Breast epithelium (tissue), 4 donors: ENCODE results near the gene ARHGAP45. TPM values are rescaled to one million over a fixed set of nuclear protein-coding genes. Genes with fewer than 3 reads are reported as not detected.
"Not testable (repeated sequence)": the region's sequence is repeated elsewhere in the genome, so short reads cannot be mapped to it uniquely, and the experiment has no call there.

ENCODE experiments used
- DNase-seq, 2 donors: peaks; one replicate each; pipeline ENCODE4 v3.0.0-alpha.2; 2019; ENCODE audit warnings: low spot score in 2 of 2
- H3K27ac ChIP-seq, 2 donors: fragments of 200-600 bp; sonication (generic) in 1 of 2; one replicate each; pipeline ENCODE4 v1.5.1; 2016 to 2019; ENCODE audit warnings: mild to moderate bottlenecking in 1 of 2
- H3K27me3 ChIP-seq, 2 donors: fragments of 200-600 bp; sonication (generic) in 1 of 2; one replicate each; pipeline versions ENCODE4 v1.5.1 to v1.6.0; 2017 to 2019; ENCODE audit warnings: control low read depth in 1 of 2, mild to moderate bottlenecking in 1 of 2
- H3K36me3 ChIP-seq: fragments of 200-600 bp; one replicate; pipeline ENCODE4 v1.5.1; 2019
- H3K4me1 ChIP-seq, 2 donors: fragments of 200-600 bp; sonication (generic); one replicate each; pipeline ENCODE4 v1.5.1; 2016 to 2019; ENCODE audit warnings: control low read depth in 1 of 2
- H3K4me3 ChIP-seq, 3 donors: fragments of 200-600 bp; sonication (generic); 1 replicate in 2 of 3; 2 replicates in 1 of 3; pipeline ENCODE4 v1.5.1; 2016 to 2019; ENCODE audit warnings: mild to moderate bottlenecking in 3 of 3, moderate library complexity in 2 of 3
- H3K9me3 ChIP-seq, 2 donors: fragments of 200-600 bp; sonication (generic) in 1 of 2; one replicate each; pipeline ENCODE4 v1.5.1; 2016 to 2019; ENCODE audit warnings: control low read depth in 1 of 2
- CTCF ChIP-seq, 3 donors: fragments of 450-650 bp; IDR thresholded peaks; one replicate each; pipeline ENCODE4 v1.5.1; 2016 to 2017; ENCODE audit warnings: antibody characterized with exemption in 3 of 3, mild to moderate bottlenecking in 3 of 3, moderate library complexity in 3 of 3
- POLR2A ChIP-seq: fragments of 450-650 bp; IDR thresholded peaks from one replicate; pipeline ENCODE4 v1.6.1; 2016; ENCODE audit warnings: antibody characterized with exemption, mild to moderate bottlenecking, moderate library complexity
- POLR2AphosphoS5 ChIP-seq, 3 donors: sonication (generic); formaldehyde crosslinking; IDR thresholded peaks; one replicate each; pipeline ENCODE4 v1.6.1; 2017; ENCODE audit warnings: antibody characterized with exemption in 3 of 3
- intact Hi-C: fragments of 100-400 bp; cut with DNase I; formaldehyde crosslinking; loops from one replicate; pipeline ENCODE4 v1.15.1; 2023; ENCODE audit warnings: low total_unique reads
- total RNA-seq, 3 donors: library from RNA; depleted of rRNA; stranded (reverse); fragments of >200 nt; gene quantifications; one replicate each; pipeline ENCODE4 v1.1.0, GENCODE V29; 2016

The ARHGAP45 gene
- total RNA-seq, 3 donors from 2014 or later: 18.7 to 43.2 (median 23.9) TPM

GRCh38 chr19:1123381-1123780, 56.4 kb downstream of the ARHGAP45 start:
- TF ChIP-seq POLR2AphosphoS5 (IDR thresholded peaks at IDR 0.05): no peak
- no peak for TF ChIP-seq CTCF (IDR thresholded peaks at IDR 0.05)
- TF ChIP-seq POLR2A: no peak
- intact Hi-C loops: no loop called here

GRCh38 chr19:1123885-1124677, 57.1 kb downstream of the ARHGAP45 start:
- no peaks in the 10 kb centered on the region for H3K27me3 ChIP-seq
- no peaks in the 10 kb centered on the region for H3K4me1 ChIP-seq
- intact Hi-C loops: no loop called here
- no peak overlapping the region for H3K4me3 ChIP-seq
- no peak for DNase-seq
- TF ChIP-seq POLR2AphosphoS5 (IDR thresholded peaks at IDR 0.05) (no peak), CTCF (IDR thresholded peaks at IDR 0.05) (no peak), POLR2A (no peak)
- no peaks in the 10 kb centered on the region for H3K9me3 ChIP-seq
- H3K36me3 ChIP-seq: peaks cover 4% of the 10 kb centered on the region
- peak overlapping the region; percentile 25 to 32 for H3K27ac ChIP-seq

More at GRCh38 chr19:1123381-1123780, 56.4 kb downstream of the ARHGAP45 start:
- Histone ChIP-seq H3K4me3 (no peak overlapping the region), H3K36me3 (peaks cover 4% of the 10 kb centered on the region), H3K9me3 (no peaks in the 10 kb centered on the region), H3K27ac (peak overlapping the region in 1 of 2 donors; percentile 32), H3K4me1 (no peaks in the 10 kb centered on the region), H3K27me3 (no peaks in the 10 kb centered on the region)
- no peak for DNase-seq

GRCh38 chr19:1125601-1126467, 58.9 kb downstream of the ARHGAP45 start:
- peak in 1 of 3 donors; percentile 41 for TF ChIP-seq POLR2AphosphoS5 (IDR thresholded peaks at IDR 0.05)
- TF ChIP-seq POLR2A: no peak
- Histone ChIP-seq H3K4me3 (peak overlapping the region in 1 of 3 donors; percentile 28), H3K9me3 (no peaks in the 10 kb centered on the region), H3K27ac (peak overlapping the region; percentile 35 to 74), H3K27me3 (no peaks in the 10 kb centered on the region), H3K4me1 (peaks cover 0 to 12% of the 10 kb centered on the region in 2 donors), H3K36me3 (peaks cover 4% of the 10 kb centered on the region)
- no peak for DNase-seq
- intact Hi-C loops: no loop called here

GRCh38 chr19:1126984-1127760, 60.2 kb downstream of the ARHGAP45 start:
- TF ChIP-seq CTCF (IDR thresholded peaks at IDR 0.05): no peak
- TF ChIP-seq POLR2A: no peak
- no peak for TF ChIP-seq POLR2AphosphoS5 (IDR thresholded peaks at IDR 0.05)
- Histone ChIP-seq H3K9me3 (no peaks in the 10 kb centered on the region), H3K4me1 (peaks cover 0 to 17% of the 10 kb centered on the region in 2 donors), H3K27ac (peak overlapping the region; percentile 35 to 74), H3K27me3 (no peaks in the 10 kb centered on the region), H3K36me3 (peaks cover 4% of the 10 kb centered on the region), H3K4me3 (no peak overlapping the region)
- no peak for DNase-seq
- intact Hi-C loops: no loop called here

GRCh38 chr19:1128106-1128505, 61.1 kb downstream of the ARHGAP45 start:
- peaks cover 9 to 25% of the 10 kb centered on the region in 2 donors for H3K4me1 ChIP-seq
- H3K36me3 ChIP-seq: peaks cover 4% of the 10 kb centered on the region
- H3K27ac ChIP-seq: no peak overlapping the region
- intact Hi-C loops: no loop called here
- H3K4me3 ChIP-seq: no peak overlapping the region
- H3K27me3 ChIP-seq: no peaks in the 10 kb centered on the region
- no peaks in the 10 kb centered on the region for H3K9me3 ChIP-seq
- TF ChIP-seq POLR2AphosphoS5 (IDR thresholded peaks at IDR 0.05) (no peak), CTCF (IDR thresholded peaks at IDR 0.05) (no peak), POLR2A (no peak)
- no peak for DNase-seq

GRCh38 chr19:1129084-1129483, 62.1 kb downstream of the ARHGAP45 start:
- intact Hi-C loops, H3K36me3 ChIP-seq, H3K27me3 ChIP-seq, DNase-seq, H3K27ac ChIP-seq, H3K9me3 ChIP-seq: not testable (repeated sequence)
- Histone ChIP-seq H3K4me3 (peak overlapping the region in 1 of 3 donors; percentile 100), H3K4me1 (peaks cover 19 to 26% of the 10 kb centered on the region in 2 donors)
